ENCODE data around the gene MSL1. TPM values are rescaled to one million over a fixed set of nuclear protein-coding genes. Genes with fewer than 3 reads are reported as not detected.

MSL1 gene, protein sequence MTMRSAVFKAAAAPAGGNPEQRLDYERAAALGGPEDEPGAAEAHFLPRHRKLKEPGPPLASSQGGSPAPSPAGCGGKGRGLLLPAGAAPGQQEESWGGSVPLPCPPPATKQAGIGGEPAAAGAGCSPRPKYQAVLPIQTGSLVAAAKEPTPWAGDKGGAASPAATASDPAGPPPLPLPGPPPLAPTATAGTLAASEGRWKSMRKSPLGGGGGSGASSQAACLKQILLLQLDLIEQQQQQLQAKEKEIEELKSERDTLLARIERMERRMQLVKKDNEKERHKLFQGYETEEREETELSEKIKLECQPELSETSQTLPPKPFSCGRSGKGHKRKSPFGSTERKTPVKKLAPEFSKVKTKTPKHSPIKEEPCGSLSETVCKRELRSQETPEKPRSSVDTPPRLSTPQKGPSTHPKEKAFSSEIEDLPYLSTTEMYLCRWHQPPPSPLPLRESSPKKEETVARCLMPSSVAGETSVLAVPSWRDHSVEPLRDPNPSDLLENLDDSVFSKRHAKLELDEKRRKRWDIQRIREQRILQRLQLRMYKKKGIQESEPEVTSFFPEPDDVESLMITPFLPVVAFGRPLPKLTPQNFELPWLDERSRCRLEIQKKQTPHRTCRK
- total RNA-seq (100 to 1,000 TPM; 106 to 136 (median 115) TPM), total RNA-seq (40.8 to 228 (median 117) reads per million in 29 experiments)
- 112 TPM for total RNA-seq (2013)

DNA sequence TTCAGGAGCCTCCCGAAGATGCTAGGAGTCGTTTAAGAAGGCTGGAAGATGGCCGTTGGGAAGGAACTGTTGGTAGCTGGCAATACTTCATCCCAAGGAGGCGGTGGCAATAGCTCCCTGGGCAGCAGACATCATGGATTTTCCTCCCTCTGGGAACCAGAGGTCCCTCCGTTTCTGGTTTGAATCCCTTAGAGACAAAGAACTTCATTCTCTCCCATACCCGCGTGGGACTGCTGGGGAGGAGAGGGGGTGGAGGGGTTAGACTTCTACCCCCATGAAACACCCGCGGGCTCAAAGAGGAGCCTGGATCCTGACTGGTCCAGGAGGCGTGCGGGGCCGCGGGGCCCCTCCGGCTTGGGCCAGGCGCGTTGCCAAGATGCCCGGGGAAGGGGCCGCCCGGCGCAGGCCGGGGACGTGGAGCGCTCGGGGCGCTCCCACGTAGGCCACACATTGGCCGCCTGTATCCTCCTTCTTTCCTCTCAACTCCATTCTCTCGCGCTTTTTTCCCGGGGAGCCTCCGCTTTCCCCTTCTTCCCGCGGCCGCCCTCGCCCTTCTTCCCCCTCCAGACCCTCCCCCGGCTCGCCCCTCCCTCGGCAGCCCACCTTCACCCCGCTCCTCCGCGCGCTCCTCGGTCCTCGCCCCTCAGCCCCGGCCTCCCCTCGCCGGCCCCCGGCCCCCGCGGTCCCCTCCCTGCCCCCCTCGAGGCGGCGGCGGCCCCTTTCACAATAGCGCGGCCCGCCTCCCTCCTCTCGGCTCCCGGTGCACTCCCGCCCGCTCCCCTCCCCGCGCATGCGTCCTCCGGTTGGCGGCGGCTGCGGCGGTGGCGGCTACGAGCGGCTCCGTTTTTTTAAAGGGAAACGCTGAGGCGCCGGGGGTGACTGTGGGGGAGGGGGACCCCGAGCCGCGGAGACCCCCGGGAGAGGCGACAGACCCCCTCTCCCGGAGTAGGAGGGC, at the start of gene MSL1:
Gene MSL1, plus strand, starts transcription at position 791 of the 955 bp plus-strand sequence. CDS start 642 bp downstream, outside the sequence.
- ChIA-PET POLR2A (interaction anchor here (0.6 to 1.3 kb wide), 2 partner anchors 9 to 204 kb away, joined by 3 to 4 read pairs; no protein-coding TSS in a partner anchor), CTCF (interaction anchor here (0.6 to 1.6 kb wide), 6 partner anchors 9 to 105 kb away, joined by 3 to 17 read pairs (median 4); partner anchors contain the start of gene CASC3 (in 1 of the 2))
- H3K27ac ChIP-seq (ENCODE audit: low read length) = peak within 1 kb of the TSS; percentile 68
- Mint-ChIP-seq H3K4me3 (peak within 1 kb of the TSS; percentile 78 to 90 (median 86)), H3K4me1 (peaks cover 36 to 44% (median 36%) of the 10 kb centered on the region in 3 donors), H3K27me3 (no peaks in the 10 kb centered on the region), H3K27ac (peak within 1 kb of the TSS; percentile 72 to 82), H3K9me3 (no peaks in the 10 kb centered on the region), H3K36me3 (peaks cover 5% of the 10 kb centered on the region)
- H3K4me1 ChIP-seq (ENCODE audit: control insufficient read depth in 1 of 2, extremely low read depth in 1 of 2, insufficient read depth in 2 of 2, low read length in 2 of 2) = peaks cover 8 to 27% of the 10 kb centered on the region in 2 experiments
- peak; percentile 64 to 91 (median 78) for DNase-seq
- H3K9me3 ChIP-seq = no peaks in the 10 kb centered on the region
- peak within 1 kb of the TSS; percentile 72 to 92 for H3K4me3 ChIP-seq (ENCODE audit: control insufficient read depth in 1 of 2, extremely low read depth in 1 of 2, low read length in 1 of 2)
- no peaks in the 10 kb centered on the region for H3K27me3 ChIP-seq (replicated peaks in 1 of 2; ENCODE audit: control insufficient read depth in 2 of 2, extremely low read depth in 1 of 2, insufficient read depth in 2 of 2, low read length in 1 of 2)
- peaks cover 0 to 6% of the 10 kb centered on the region in 2 donors for H3K36me3 ChIP-seq (ENCODE audit: control insufficient read depth in 2 of 2, extremely low read depth in 1 of 2, insufficient read depth in 1 of 2, low read length in 1 of 2)
- 3% methylated on average over 27 of the region's 82 CpGs for WGBS (ENCODE audit: insufficient coverage)
- ATAC-seq (replicated peaks in 1 of 4) = peak; percentile 72 to 75 (median 74)

DNA sequence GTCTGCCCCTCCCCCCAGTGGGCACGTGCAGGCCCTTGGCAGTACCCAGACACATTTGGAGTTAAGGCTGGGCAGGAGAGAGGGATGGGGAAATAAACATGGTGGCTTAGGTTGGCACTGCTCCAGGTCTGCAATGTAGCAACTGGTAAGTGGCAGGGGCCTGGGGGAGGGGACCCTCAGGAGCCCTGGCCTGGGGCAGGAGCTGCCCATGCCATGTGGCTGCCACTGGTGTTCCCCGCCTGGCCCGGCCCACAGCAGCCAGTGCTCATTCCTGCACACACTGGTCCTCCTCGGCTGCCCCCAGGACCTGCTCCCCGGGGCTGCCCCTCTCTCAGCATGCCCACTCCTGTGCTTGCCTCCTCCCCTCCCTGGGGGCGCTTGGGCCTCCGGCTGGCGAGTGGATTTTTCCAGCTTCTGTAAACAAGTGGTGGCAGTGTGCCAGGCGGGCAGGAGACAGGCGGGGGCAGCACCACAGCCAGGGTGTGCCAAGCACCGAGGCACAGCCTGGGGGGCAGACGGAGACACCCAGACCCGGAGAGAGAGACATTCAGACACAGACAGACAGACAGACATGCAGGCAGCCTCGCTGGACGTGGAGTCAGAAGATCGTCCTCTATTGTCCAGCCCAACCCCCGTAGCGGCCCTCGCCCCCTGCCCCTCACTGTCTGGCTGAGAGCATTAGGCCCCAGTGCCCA, 49.6 kb upstream of the MSL1 start:
- H3K9me3 ChIP-seq = no peaks in the 10 kb centered on the region
- DNase-seq (no peak), ATAC-seq (replicated peaks in 1 of 4) (no peak)
- peaks cover 37 to 78% of the 10 kb centered on the region in 2 experiments for H3K4me1 ChIP-seq (ENCODE audit: control insufficient read depth in 1 of 2, extremely low read depth in 1 of 2, insufficient read depth in 2 of 2, low read length in 2 of 2)
- peaks cover 5 to 21% of the 10 kb centered on the region in 2 donors for H3K36me3 ChIP-seq (ENCODE audit: control insufficient read depth in 2 of 2, extremely low read depth in 1 of 2, insufficient read depth in 1 of 2, low read length in 1 of 2)
- H3K27me3 ChIP-seq (replicated peaks in 1 of 2; ENCODE audit: control insufficient read depth in 2 of 2, extremely low read depth in 1 of 2, insufficient read depth in 2 of 2, low read length in 1 of 2) = no peaks in the 10 kb centered on the region
- H3K4me3 ChIP-seq (ENCODE audit: control insufficient read depth in 1 of 2, extremely low read depth in 1 of 2, low read length in 1 of 2) = no peak overlapping the region
- no peaks in the 10 kb centered on the region for H3K27me3 Mint-ChIP-seq
- H3K36me3 Mint-ChIP-seq = peaks cover 2% of the 10 kb centered on the region
- H3K27ac ChIP-seq (ENCODE audit: low read length) = peak overlapping the region; percentile 50
- 88% methylated on average over 12 of the region's 19 CpGs for WGBS (ENCODE audit: insufficient coverage)
- CTCF ChIA-PET = interaction anchor here in 1 of 2 donors (0.6 kb wide), 1 partner anchor 17 kb away, joined by 18 read pairs; no protein-coding TSS in a partner anchor
- peak overlapping the region; percentile 59 to 96 for H3K27ac Mint-ChIP-seq
- H3K9me3 Mint-ChIP-seq = no peaks in the 10 kb centered on the region
- peaks cover 61 to 84% (median 78%) of the 10 kb centered on the region in 3 donors for H3K4me1 Mint-ChIP-seq
- no peak overlapping the region for H3K4me3 Mint-ChIP-seq
- POLR2A ChIA-PET = interaction anchor here in 1 of 2 donors (0.7 kb wide), 1 partner anchor 24 kb away, joined by 3 read pairs; no protein-coding TSS in a partner anchor

DNA sequence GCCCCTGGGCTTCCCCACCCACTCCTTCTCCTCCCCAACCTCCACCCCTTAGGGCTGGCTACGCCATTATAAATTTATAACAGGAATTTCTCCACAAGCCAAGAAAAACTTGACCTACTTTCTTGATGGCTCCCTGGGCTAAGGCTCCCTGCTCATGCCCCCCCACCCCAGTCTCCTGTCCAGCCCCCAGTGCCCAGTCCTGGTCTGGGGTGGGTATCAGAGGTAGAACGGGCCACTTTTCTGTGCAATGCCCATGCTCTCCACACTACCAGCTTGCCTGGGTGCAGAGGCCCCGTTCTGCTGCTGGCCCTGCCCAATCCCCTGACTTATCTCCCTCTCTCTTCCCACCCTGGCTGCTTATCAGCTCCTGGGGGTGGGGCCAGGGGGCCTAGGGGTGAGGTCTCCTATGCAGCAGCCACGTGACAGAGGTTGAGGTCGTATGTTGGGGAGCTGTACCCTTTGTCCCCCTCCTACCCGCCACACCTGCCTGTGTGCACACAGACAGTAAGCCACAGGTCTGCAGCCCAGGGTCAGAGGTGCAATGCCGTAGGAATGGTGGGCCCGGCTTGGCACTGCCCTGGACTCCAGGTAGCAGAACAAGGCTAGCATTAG, 48.9 kb upstream of the MSL1 start:
- Mint-ChIP-seq H3K9me3 (no peaks in the 10 kb centered on the region), H3K4me3 (peak overlapping the region in 1 of 3 donors; percentile 20), H3K27me3 (no peaks in the 10 kb centered on the region), H3K27ac (peak overlapping the region; percentile 52 to 84), H3K4me1 (peaks cover 57 to 78% (median 72%) of the 10 kb centered on the region in 3 donors), H3K36me3 (peaks cover 4% of the 10 kb centered on the region)
- peaks cover 6 to 28% of the 10 kb centered on the region in 2 donors for H3K36me3 ChIP-seq (ENCODE audit: control insufficient read depth in 2 of 2, extremely low read depth in 1 of 2, insufficient read depth in 1 of 2, low read length in 1 of 2)
- no peak overlapping the region for H3K27ac ChIP-seq (ENCODE audit: low read length)
- CTCF ChIA-PET = interaction anchor here (0.5 to 2.9 kb wide), 4 partner anchors 11 to 113 kb away, joined by 3 to 18 read pairs (median 10); partner anchors contain the start of gene THRA (in 1 of the 2)
- 89% methylated on average over 3 of the region's 8 CpGs for WGBS (ENCODE audit: insufficient coverage)
- no peak overlapping the region for H3K4me3 ChIP-seq (ENCODE audit: control insufficient read depth in 1 of 2, extremely low read depth in 1 of 2, low read length in 1 of 2)
- H3K9me3 ChIP-seq = no peaks in the 10 kb centered on the region
- POLR2A ChIA-PET = no interaction called here
- H3K4me1 ChIP-seq (ENCODE audit: control insufficient read depth in 1 of 2, extremely low read depth in 1 of 2, insufficient read depth in 2 of 2, low read length in 2 of 2) = peaks cover 37 to 71% of the 10 kb centered on the region in 2 experiments
- no peak for DNase-seq
- ATAC-seq (replicated peaks in 1 of 4) = no peak
- no peaks in the 10 kb centered on the region for H3K27me3 ChIP-seq (replicated peaks in 1 of 2; ENCODE audit: control insufficient read depth in 2 of 2, extremely low read depth in 1 of 2, insufficient read depth in 2 of 2, low read length in 1 of 2)

DNA sequence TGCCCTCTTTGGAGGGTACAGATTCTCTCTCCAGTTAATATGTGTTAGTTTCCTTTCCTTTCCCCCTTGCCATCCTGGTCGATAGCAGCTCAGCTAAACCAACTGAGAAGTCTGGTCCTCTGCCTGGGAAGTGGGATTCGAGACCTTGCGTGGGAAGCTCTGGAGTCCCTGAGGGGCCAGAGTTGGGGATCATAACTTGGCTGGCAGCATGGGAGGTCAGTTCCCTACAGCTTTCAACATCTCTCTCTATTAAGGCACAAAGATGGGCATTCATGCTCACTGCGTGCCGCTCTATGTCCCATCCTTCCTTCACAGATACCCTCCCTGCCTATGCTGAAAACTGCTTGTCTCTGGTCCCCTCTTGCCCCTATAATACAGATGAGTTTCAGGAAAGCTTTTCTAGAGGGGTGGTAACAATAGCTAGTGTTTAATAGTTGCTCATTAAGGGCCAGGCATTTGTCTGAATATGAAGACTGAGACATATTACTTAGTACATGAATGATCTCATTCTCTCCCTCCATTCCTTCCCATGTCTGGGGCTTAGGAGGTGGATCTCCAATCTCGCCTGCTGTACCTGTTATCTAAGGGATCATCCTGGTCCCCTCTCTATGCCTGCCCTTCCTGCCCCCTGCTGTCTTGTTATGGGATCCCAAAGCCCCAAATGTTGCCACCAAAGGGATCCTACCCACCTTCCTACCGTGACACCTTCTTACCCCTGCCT, 48.2 kb upstream of the MSL1 start:
- POLR2A ChIA-PET = no interaction called here

DNA sequence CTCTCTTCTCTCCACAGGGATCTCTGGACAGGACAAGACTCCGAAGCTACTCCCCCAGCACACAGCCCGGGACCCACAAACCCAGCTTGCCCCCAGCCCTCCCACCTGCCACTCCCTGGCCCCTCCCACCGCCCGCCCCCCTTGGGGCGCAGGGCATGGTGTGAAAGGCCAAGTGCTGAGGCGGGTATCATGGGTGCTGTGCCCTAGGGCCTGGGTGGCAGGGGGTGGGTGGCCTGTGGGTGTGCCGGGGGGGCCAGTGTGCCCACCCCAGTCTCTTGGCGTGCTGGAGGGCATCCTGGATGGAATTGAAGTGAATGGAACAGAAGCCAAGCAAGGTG, 47.6 kb upstream of the MSL1 start:
- no peaks in the 10 kb centered on the region for H3K27me3 Mint-ChIP-seq
- no peak for ATAC-seq (replicated peaks in 1 of 4)

More for the DNA sequence above, 48.2 kb upstream of the MSL1 start:
- ATAC-seq (replicated peaks in 1 of 4) (no peak), DNase-seq (no peak)
- Histone ChIP-seq H3K27me3 (replicated peaks in 1 of 2; ENCODE audit: control insufficient read depth in 2 of 2, extremely low read depth in 1 of 2, insufficient read depth in 2 of 2, low read length in 1 of 2) (no peaks in the 10 kb centered on the region), H3K9me3 (no peaks in the 10 kb centered on the region), H3K4me3 (ENCODE audit: control insufficient read depth in 1 of 2, extremely low read depth in 1 of 2, low read length in 1 of 2) (no peak overlapping the region), H3K36me3 (ENCODE audit: control insufficient read depth in 2 of 2, extremely low read depth in 1 of 2, insufficient read depth in 1 of 2, low read length in 1 of 2) (peaks cover 11 to 35% of the 10 kb centered on the region in 2 donors), H3K4me1 (ENCODE audit: control insufficient read depth in 1 of 2, extremely low read depth in 1 of 2, insufficient read depth in 2 of 2, low read length in 2 of 2) (peaks cover 30 to 63% of the 10 kb centered on the region in 2 experiments), H3K27ac (ENCODE audit: low read length) (peak overlapping the region; percentile 17)
- Mint-ChIP-seq H3K27ac (peak overlapping the region; percentile 78 to 84), H3K4me3 (no peak overlapping the region), H3K27me3 (no peaks in the 10 kb centered on the region), H3K9me3 (no peaks in the 10 kb centered on the region), H3K36me3 (peaks cover 4% of the 10 kb centered on the region), H3K4me1 (peaks cover 53 to 72% (median 66%) of the 10 kb centered on the region in 3 donors)
- WGBS (ENCODE audit: insufficient coverage) = 88% methylated on average over 2 of the region's 7 CpGs
- CTCF ChIA-PET = interaction anchor here (0.5 to 2.9 kb wide), 5 partner anchors 12 to 113 kb away, joined by 3 to 16 read pairs (median 7); partner anchors contain the start of genes MED24 (in 1 of the 2) and THRA (in 1 of the 2)

More for the DNA sequence above, 47.6 kb upstream of the MSL1 start:
- Histone ChIP-seq H3K36me3 (ENCODE audit: control insufficient read depth in 2 of 2, extremely low read depth in 1 of 2, insufficient read depth in 1 of 2, low read length in 1 of 2) (peaks cover 16 to 38% of the 10 kb centered on the region in 2 donors), H3K27ac (ENCODE audit: low read length) (no peak overlapping the region), H3K9me3 (no peaks in the 10 kb centered on the region), H3K27me3 (replicated peaks in 1 of 2; ENCODE audit: control insufficient read depth in 2 of 2, extremely low read depth in 1 of 2, insufficient read depth in 2 of 2, low read length in 1 of 2) (no peaks in the 10 kb centered on the region), H3K4me1 (ENCODE audit: control insufficient read depth in 1 of 2, extremely low read depth in 1 of 2, insufficient read depth in 2 of 2, low read length in 2 of 2) (peaks cover 30 to 58% of the 10 kb centered on the region in 2 experiments), H3K4me3 (ENCODE audit: control insufficient read depth in 1 of 2, extremely low read depth in 1 of 2, low read length in 1 of 2) (no peak overlapping the region)
- no peak overlapping the region for H3K4me3 Mint-ChIP-seq
- H3K36me3 Mint-ChIP-seq = peaks cover 4% of the 10 kb centered on the region
- H3K9me3 Mint-ChIP-seq = no peaks in the 10 kb centered on the region
- POLR2A ChIA-PET = no interaction called here
- DNase-seq = no peak
- peaks cover 48 to 66% (median 60%) of the 10 kb centered on the region in 3 donors for H3K4me1 Mint-ChIP-seq
- 90% methylated on average over 3 of the region's 8 CpGs for WGBS (ENCODE audit: insufficient coverage)
- H3K27ac Mint-ChIP-seq = peak overlapping the region; percentile 78 to 84
- CTCF ChIA-PET = interaction anchor here (1.4 to 2.9 kb wide), 5 partner anchors 12 to 78 kb away, joined by 3 to 16 read pairs (median 7); partner anchors contain the start of genes MED24 (in 1 of the 2) and THRA (in 1 of the 2)
